Lung (tissue), 16 donors: ENCODE data around the gene LSM11. TPM values are rescaled to one million over a fixed set of nuclear protein-coding genes. Genes with fewer than 3 reads are reported as not detected.
"Not testable (repeated sequence)": the region's sequence is repeated elsewhere in the genome, so short reads cannot be mapped to it uniquely, and the experiment has no call there.

Experiments used
- ATAC-seq: fragments of 200-7000 bp; cut with Tn5 transposase; one replicate; pipeline ENCODE4 v1.9.1; 2020; ENCODE audit warnings: moderate number of reproducible peaks; ENCODE audit not compliant: insufficient read depth, low FRiP score
- DNase-seq, 3 donors: peaks; one replicate each; pipeline ENCODE4 v3.0.0-alpha.2; 2013 to 2017
- H3K27ac ChIP-seq, 2 donors: one replicate each; pipeline ENCODE4 v1.5.1; 2013; ENCODE audit warnings: mild to moderate bottlenecking in 2 of 2, moderate library complexity in 2 of 2, control low read depth in 1 of 2, inconsistent platforms in 1 of 2, low read depth in 1 of 2, low read length in 1 of 2
- H3K27me3 ChIP-seq, 3 donors: one replicate each; pipeline ENCODE4 v1.5.1; 2013; ENCODE audit warnings: low read length in 2 of 3; ENCODE audit not compliant: control insufficient read depth in 3 of 3, insufficient read depth in 3 of 3
- H3K36me3 ChIP-seq, 4 donors: one replicate each; pipeline ENCODE4 v1.5.1; 2013; ENCODE audit warnings: low read length in 4 of 4, mild to moderate bottlenecking in 1 of 4, moderate library complexity in 1 of 4; ENCODE audit not compliant: control insufficient read depth in 4 of 4, insufficient read depth in 4 of 4
- H3K4me1 ChIP-seq, 5 donors: one replicate each; pipeline ENCODE4 v1.5.1; 2013; ENCODE audit warnings: low read length in 5 of 5, mild to moderate bottlenecking in 2 of 5, moderate library complexity in 1 of 5; ENCODE audit not compliant: control insufficient read depth in 5 of 5, insufficient read depth in 5 of 5
- H3K4me3 ChIP-seq: one replicate; pipeline ENCODE4 v1.5.1; 2013; ENCODE audit warnings: mild to moderate bottlenecking, control low read depth, moderate library complexity
- H3K9ac ChIP-seq, 2 donors: one replicate each; pipeline ENCODE4 v1.5.1; 2013; ENCODE audit warnings: low read length in 2 of 2, control low read depth in 1 of 2; ENCODE audit not compliant: insufficient read depth in 1 of 2
- H3K9me3 ChIP-seq, 4 donors: one replicate each; pipeline ENCODE4 v1.5.1; 2013; ENCODE audit warnings: low read length in 3 of 4, mild to moderate bottlenecking in 1 of 4, moderate library complexity in 1 of 4; ENCODE audit not compliant: control insufficient read depth in 4 of 4, insufficient read depth in 3 of 4
- WGBS, 2 donors: extraction: QIAGEN DNeasy Blood & Tissue Kit; methylation state at CpG; one replicate each; pipeline ENCODE4 v1.1.7; 2013; 5-methylcytosine and 5-hydroxymethylcytosine counted together
- long read RNA-seq, 5 donors: transcript quantifications; one replicate each; lab custom pipeline, GENCODE V29; 2026
- polyA plus RNA-seq, 2 donors: library from polyadenylated mRNA; stranded (reverse); fragments of 200-250 nt; gene quantifications; one replicate each; pipeline ENCODE4 v1.2.1, GENCODE V29; 2013
- total RNA-seq, 2 donors: library from RNA; depleted of rRNA in 1 of 2; stranded (reverse); fragments of >200 nt in 1 of 2; gene quantifications; one replicate each; pipeline ENCODE4 v1.2.1, GENCODE V29; 2014 to 2021
- TF ChIP-seq, protein P1 (sequence below): IDR thresholded peaks from 2 replicates; pipeline ENCODE4 v1.5.1; 2012; ENCODE audit warnings: mild to moderate bottlenecking; ENCODE audit errors: control extremely low read depth, extremely low read depth
- donor health status: control.
- donor health status: control.
- donor health status: Bipolar disorder and iron deficiency.
- donor health status: healthy.
- donor health status: DM: yes; HTN: yes; CAD: no.

LSM11 gene
- 1 to 10 TPM; 2.4 to 7.0 TPM for total RNA-seq
- polyA plus RNA-seq, result 1 to 10 TPM in 1 of 2 donors, under 1 TPM in 1; 0.93 to 1.2 TPM
- long read RNA-seq, donor 1, full-length matches to known transcripts, result 3 of 3 reads
- long read RNA-seq, donor 1, partial matches to known transcripts, result 0 of 3 reads
- long read RNA-seq, donor 1, other reads (novel, unspliced or antisense), result 0 of 3 reads
- long read RNA-seq, donor 2, full-length matches to known transcripts, result 1 of 1 reads
- long read RNA-seq, donor 2, partial matches to known transcripts, result 0 of 1 reads
- long read RNA-seq, donor 2, other reads (novel, unspliced or antisense), result 0 of 1 reads
- long read RNA-seq, donor 3, full-length matches to known transcripts, result 2 of 9 reads
- long read RNA-seq, donor 3, partial matches to known transcripts, result 7 of 9 reads
- long read RNA-seq, donor 3, other reads (novel, unspliced or antisense), result 0 of 9 reads
- long read RNA-seq, donor 4, result 0 reads
- long read RNA-seq, donor 5, full-length matches to known transcripts, result 2 of 2 reads
- long read RNA-seq, donor 5, partial matches to known transcripts, result 0 of 2 reads
- long read RNA-seq, donor 5, other reads (novel, unspliced or antisense), result 0 of 2 reads

DNA sequence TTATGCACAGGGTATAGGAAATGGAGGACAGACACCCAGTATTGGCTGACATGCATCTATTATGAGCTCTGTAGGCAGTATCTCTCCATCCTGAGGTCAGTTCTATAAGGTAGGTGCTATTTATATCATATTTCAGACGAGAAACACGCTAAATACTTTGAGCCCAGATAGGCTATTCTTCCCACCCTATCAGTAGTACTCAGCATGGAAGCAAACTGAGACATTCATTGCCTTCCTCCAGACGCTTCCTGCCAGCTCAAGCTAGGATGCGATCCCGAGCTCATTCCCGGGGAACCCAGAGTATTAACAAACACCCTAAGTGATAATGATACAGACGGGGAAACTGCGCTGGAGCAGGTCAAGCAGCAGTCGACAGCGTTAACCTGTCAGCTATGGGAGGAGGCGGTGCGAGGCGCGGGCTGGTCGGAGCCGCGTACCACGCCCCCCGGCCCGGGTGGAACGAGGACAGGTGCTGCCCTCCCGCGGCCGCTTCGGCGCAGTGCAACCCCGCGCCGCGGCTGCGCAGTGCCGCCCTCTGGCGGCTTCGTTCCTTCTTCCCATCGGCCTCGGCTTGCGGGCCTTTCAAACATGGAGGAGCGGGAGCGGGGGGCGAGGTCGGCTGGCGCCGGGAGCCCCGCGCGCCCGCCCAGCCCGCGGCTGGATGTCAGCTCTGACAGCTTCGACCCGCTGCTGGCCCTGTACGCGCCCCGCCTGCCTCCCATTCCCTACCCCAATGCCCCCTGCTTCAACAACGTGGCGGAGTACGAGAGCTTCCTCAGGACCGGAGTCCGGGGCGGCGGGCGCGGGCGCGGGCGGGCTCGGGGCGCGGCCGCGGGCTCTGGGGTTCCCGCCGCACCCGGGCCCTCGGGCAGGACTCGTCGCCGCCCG, at the start of gene LSM11:
LSM11 (plus strand) TSS at position 550 of the 888 bp plus-strand sequence; CDS start at position 589, 39 bp downstream.
- Histone ChIP-seq H3K27me3 (no peaks in the 10 kb centered on the region), H3K27ac (peak within 1 kb of the TSS in 1 of 2 donors; percentile 80), H3K9me3 (no peaks in the 10 kb centered on the region), H3K36me3 (peaks cover 0 to 9% (median 4%) of the 10 kb centered on the region in 4 donors), H3K4me3 (peak within 1 kb of the TSS; percentile 83), H3K9ac (peak within 1 kb of the TSS; percentile 30 to 69), H3K4me1 (peaks cover 4 to 8% (median 6%) of the 10 kb centered on the region in 5 donors)
- TF ChIP-seq, protein P1, sequence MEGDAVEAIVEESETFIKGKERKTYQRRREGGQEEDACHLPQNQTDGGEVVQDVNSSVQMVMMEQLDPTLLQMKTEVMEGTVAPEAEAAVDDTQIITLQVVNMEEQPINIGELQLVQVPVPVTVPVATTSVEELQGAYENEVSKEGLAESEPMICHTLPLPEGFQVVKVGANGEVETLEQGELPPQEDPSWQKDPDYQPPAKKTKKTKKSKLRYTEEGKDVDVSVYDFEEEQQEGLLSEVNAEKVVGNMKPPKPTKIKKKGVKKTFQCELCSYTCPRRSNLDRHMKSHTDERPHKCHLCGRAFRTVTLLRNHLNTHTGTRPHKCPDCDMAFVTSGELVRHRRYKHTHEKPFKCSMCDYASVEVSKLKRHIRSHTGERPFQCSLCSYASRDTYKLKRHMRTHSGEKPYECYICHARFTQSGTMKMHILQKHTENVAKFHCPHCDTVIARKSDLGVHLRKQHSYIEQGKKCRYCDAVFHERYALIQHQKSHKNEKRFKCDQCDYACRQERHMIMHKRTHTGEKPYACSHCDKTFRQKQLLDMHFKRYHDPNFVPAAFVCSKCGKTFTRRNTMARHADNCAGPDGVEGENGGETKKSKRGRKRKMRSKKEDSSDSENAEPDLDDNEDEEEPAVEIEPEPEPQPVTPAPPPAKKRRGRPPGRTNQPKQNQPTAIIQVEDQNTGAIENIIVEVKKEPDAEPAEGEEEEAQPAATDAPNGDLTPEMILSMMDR, result peak; percentile 99
- ATAC-seq (peak; percentile 100), DNase-seq (peak; percentile 86 to 92 (median 91))
- WGBS, 2 donors, result 0% methylated on average over 33 to 79 of the region's 79 CpGs

DNA sequence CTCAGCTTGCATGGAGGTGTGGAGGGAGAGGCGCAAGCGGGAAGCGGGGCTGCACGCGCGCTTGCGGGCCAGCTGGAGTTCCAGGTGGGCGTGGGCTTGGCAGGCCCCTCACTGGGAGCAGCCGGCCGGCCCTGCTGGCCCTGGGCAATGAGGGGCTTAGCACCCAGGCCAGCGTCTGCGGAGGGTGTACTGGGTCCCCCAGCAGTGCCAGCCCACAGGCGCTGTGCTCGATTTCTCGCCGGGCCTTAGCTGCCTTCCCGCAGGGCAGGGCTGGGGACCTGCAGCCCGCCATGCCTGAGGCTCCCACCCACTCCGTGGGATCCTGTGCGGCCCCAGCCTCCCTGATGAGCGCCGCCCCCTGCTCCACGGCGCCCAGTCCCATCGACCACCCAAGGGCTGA, 49.7 kb upstream of the LSM11 start:
- H3K27me3 ChIP-seq, H3K27ac ChIP-seq, H3K4me3 ChIP-seq, H3K9ac ChIP-seq, H3K9me3 ChIP-seq, DNase-seq, ATAC-seq, H3K36me3 ChIP-seq, H3K4me1 ChIP-seq: not testable (repeated sequence)
- 93 to 95% methylated on average over 20 to 25 of the region's 25 CpGs for WGBS, 2 donors

DNA sequence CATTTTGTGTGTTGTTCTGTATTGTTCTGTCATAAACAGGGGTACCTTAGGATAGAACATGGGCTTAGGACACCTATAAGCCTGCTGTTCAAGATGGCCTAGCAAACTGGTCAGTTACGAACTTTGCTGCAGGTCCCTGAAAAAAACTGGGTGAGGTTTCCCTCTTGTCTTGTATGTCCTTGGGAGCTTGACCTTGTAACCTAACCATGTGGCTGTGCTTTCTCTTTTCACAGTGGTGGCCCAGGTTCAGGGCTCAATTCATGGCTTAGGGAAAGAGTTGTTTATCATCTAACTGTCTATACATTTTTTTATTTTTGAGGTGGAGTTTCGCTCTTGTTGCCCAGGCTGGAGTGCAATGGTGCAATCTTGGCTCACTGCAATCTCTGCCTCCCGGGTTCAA, 47.4 kb upstream of the LSM11 start:
- not testable (repeated sequence) for H3K27me3 ChIP-seq, H3K4me1 ChIP-seq, DNase-seq, H3K27ac ChIP-seq, H3K4me3 ChIP-seq, H3K36me3 ChIP-seq, ATAC-seq, H3K9me3 ChIP-seq, H3K9ac ChIP-seq
- WGBS, 2 donors, result 89 to 100% methylated on average over 3 of the region's 3 CpGs

DNA sequence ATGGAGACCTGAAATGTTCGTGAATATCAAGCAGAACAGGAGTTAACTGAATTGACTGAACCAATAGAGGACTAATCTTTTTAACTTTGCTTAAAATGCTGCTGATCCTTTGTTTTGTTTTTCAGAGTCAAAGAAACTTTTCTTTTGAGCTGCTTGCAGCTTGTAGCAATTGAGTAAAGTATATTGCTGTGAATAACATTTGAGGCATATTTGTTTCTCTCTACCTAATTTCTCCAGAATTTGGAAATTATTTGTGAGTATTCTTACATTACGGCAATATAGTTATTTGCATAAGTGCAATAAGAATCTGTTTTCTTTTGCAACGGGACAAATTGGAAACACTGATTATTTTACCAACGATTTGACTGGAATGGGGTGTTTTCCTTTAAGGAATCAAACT, 44.8 kb upstream of the LSM11 start:
- WGBS, 2 donors, result 79 to 91% methylated on average over 4 of the region's 4 CpGs
- not testable (repeated sequence) for H3K4me3 ChIP-seq, DNase-seq, ATAC-seq, H3K27me3 ChIP-seq, H3K4me1 ChIP-seq, H3K36me3 ChIP-seq, H3K27ac ChIP-seq, H3K9me3 ChIP-seq, H3K9ac ChIP-seq
